GM12878 (cell line): ENCODE measurements around the gene SYNGAP1. TPM values are rescaled to one million over a fixed set of nuclear protein-coding genes. Genes with fewer than 3 reads are reported as not detected.

Experiments
- ATAC-seq: fragments of 200-7000 bp; cut with Tn5 transposase; 3 replicates; pipeline ENCODE4 v1.9.1; 2020; ENCODE audit warnings: mild to moderate bottlenecking, moderate library complexity
- BruUV-seq: library from RNA; stranded (reverse); fragments of 400-500 nt; replicated peaks from 2 replicates; lab custom pipeline; 2021; lab: Mats Ljungman, UMichigan
- CTCF ChIA-PET: fragments of 300-600 bp; sonication (Branson Sonifier 250); formaldehyde crosslinking; extraction: SDS; loops from one replicate; lab custom pipeline; 2021; ENCODE audit warnings: inconsistent platforms; lab: Yijun Ruan, JAX
- POLR2A ChIA-PET: fragments of 350-600 bp; formaldehyde crosslinking; extraction: SDS; loops from one replicate; lab custom pipeline; 2021; ENCODE audit warnings: inconsistent platforms; lab: Charles Lee
- RAD21 ChIA-PET: fragments of 300-600 bp; sonication (Branson Sonifier 250); formaldehyde crosslinking; loops from one replicate; lab custom pipeline; 2023; ENCODE audit warnings: antibody characterized with exemption; ENCODE audit not compliant: unreplicated experiment; lab: Charles Lee
- SMC1A ChIA-PET: fragments of 300-600 bp; sonication (Branson Sonifier 250); formaldehyde crosslinking; loops from one replicate; lab custom pipeline; 2023; ENCODE audit not compliant: unreplicated experiment, uncharacterized antibody; lab: Charles Lee
- DNase-seq: peaks from one replicate; pipeline ENCODE4 v3.0.0-alpha.2; 2011; ENCODE audit warnings: low read depth, low spot score
- FAIRE-seq: peaks from 3 replicates; lab custom pipeline; 2011; peaks lifted over from hg19 to GRCh38; lab: Jason Lieb, UNC
- H2AFZ ChIP-seq: 2 replicates; pipeline ENCODE4 v1.6.0; 2011; ENCODE audit warnings: low read depth, low read length, control low read depth; ENCODE audit not compliant: control insufficient read depth
- H3K27ac ChIP-seq: 2 replicates; pipeline ENCODE4 v1.5.1; 2011; ENCODE audit warnings: control low read depth; ENCODE audit not compliant: control insufficient read depth, insufficient read depth
- H3K27me3 ChIP-seq, 2 experiments: replicated peaks in 1 of 2; 2 replicates each; pipeline versions ENCODE4 v1.6.0 to v1.6.1; 2011; ENCODE audit warnings: low read length in 1 of 2; ENCODE audit not compliant: control insufficient read depth in 2 of 2, insufficient read depth in 2 of 2
- H3K36me3 ChIP-seq, 2 experiments: 2 replicates each; pipeline ENCODE4 v1.5.1; 2011; ENCODE audit warnings: low read length in 1 of 2; ENCODE audit not compliant: control insufficient read depth in 2 of 2, insufficient read depth in 2 of 2
- H3K4me1 ChIP-seq: 2 replicates; pipeline ENCODE4 v1.6.1; 2011; ENCODE audit warnings: mild to moderate bottlenecking, low read length, moderate library complexity, mixed read lengths; ENCODE audit not compliant: control insufficient read depth, insufficient read depth
- H3K4me2 ChIP-seq: 2 replicates; pipeline ENCODE4 v1.6.0; 2011; ENCODE audit warnings: control low read depth; ENCODE audit not compliant: control insufficient read depth, insufficient read depth
- H3K4me3 ChIP-seq: fragments of 200-600 bp; sonication (generic); 2 replicates; pipeline ENCODE4 v1.5.1; 2016
- H3K79me2 ChIP-seq: 2 replicates; pipeline ENCODE4 v1.6.0; 2011; ENCODE audit warnings: low read length; ENCODE audit not compliant: control insufficient read depth, insufficient read depth
- H3K9ac ChIP-seq: 2 replicates; pipeline ENCODE4 v1.8.0; 2011; ENCODE audit warnings: low read length, control low read depth, mixed read lengths; ENCODE audit not compliant: control insufficient read depth, insufficient read depth
- H3K9me3 ChIP-seq: replicated peaks from 3 replicates; pipeline ENCODE4 v1.5.1; 2011; ENCODE audit warnings: mild to moderate bottlenecking, low read length; ENCODE audit not compliant: control insufficient read depth, insufficient read depth
- H4K20me1 ChIP-seq: 2 replicates; pipeline ENCODE4 v1.6.0; 2011; ENCODE audit not compliant: control insufficient read depth, insufficient read depth
- CREB1 ChIP-seq: IDR thresholded peaks from 2 replicates; pipeline ENCODE4 v1.6.1; 2012; ENCODE audit warnings: low read depth, mild to moderate bottlenecking, inconsistent platforms
- EP300 ChIP-seq, 2 experiments: fragments of 150-350 bp in 1 of 2; IDR thresholded peaks; 2 replicates each; pipeline ENCODE4 v1.6.1; 2011 to 2012; ENCODE audit warnings: low read depth in 2 of 2, low read length in 2 of 2, borderline replicate concordance in 1 of 2, improper control_type of control experiment in 1 of 2, inconsistent platforms in 1 of 2; ENCODE audit not compliant: control insufficient read depth in 1 of 2
- NFXL1 ChIP-seq: fragments of 450-650 bp; IDR thresholded peaks from 2 replicates; pipeline ENCODE4 v1.6.1; 2017; ENCODE audit warnings: antibody characterized with exemption, mild to moderate bottlenecking, borderline replicate concordance
- RUNX3 ChIP-seq: IDR thresholded peaks from 2 replicates; pipeline ENCODE4 v1.6.1; 2012; ENCODE audit warnings: low read length, inconsistent platforms
- TARDBP ChIP-seq: IDR thresholded peaks from 2 replicates; pipeline ENCODE4 v1.6.1; 2016; ENCODE audit warnings: borderline replicate concordance
- WGBS: methylation state at CpG from one replicate; pipeline ENCODE4 v1.1.6; 2016; ENCODE audit warnings: low lambda C conversion rate; ENCODE audit not compliant: insufficient replicate concordance, insufficient coverage; ENCODE audit errors: missing lambda C conversion rate; 5-methylcytosine and 5-hydroxymethylcytosine counted together
- in situ Hi-C: fragments of 300-500 bp; cut with MboI; formaldehyde crosslinking; loops from 9 replicates; pipeline ENCODE4 v1.14.3; 2018; ENCODE audit warnings: mixed read lengths
- intact Hi-C: fragments of 100-400 bp; cut with micrococcal nuclease; formaldehyde crosslinking; loops from one replicate; pipeline ENCODE4 v1.14.2; 2022; ENCODE audit not compliant: unreplicated experiment
- polyA plus RNA-seq, 11 experiments: library from polyadenylated mRNA; depleted of rRNA in 4 of 11; unstranded in 6 of 11; stranded (reverse) in 5 of 11; fragments of >200 nt; fragmentation: Nextera tagmentation in 4 of 11; fragmentation: Illumina TruSeq in 1 of 11; extraction: Ambion mirVana in 4 of 11; extraction: Trizol in 1 of 11; gene quantifications; 1 replicate in 1 of 11; 2 replicates in 10 of 11; pipeline versions ENCODE4 v1.2.1 to v1.2.3, GENCODE V29; 2011 to 2016; ENCODE audit warnings: inconsistent platforms in 2 of 11, missing spikeins in 2 of 11, low read depth in 1 of 11
- total RNA-seq, 4 experiments: library from RNA; depleted of rRNA in 3 of 4; stranded (reverse); fragments of >200 nt in 3 of 4; fragmentation: Illumina TruSeq in 1 of 4; extraction: Trizol in 1 of 4; gene quantifications; 2 replicates each; pipeline versions ENCODE4 v1.2.1 to v1.2.3, GENCODE V29; 2013 to 2021
- TF ChIP-seq, protein P1 (sequence below): IDR thresholded peaks from 2 replicates; pipeline ENCODE4 v1.6.1; 2012; ENCODE audit warnings: low read depth, low read length, improper control_type of control experiment

SYNGAP1 gene
- total and polyA plus RNA-seq, 10 of the 15 experiments (the other 5 are each of a cell fraction or from before 2014, with no cell fraction given): 0.05 to 9.2 (median 1.2) TPM

DNA sequence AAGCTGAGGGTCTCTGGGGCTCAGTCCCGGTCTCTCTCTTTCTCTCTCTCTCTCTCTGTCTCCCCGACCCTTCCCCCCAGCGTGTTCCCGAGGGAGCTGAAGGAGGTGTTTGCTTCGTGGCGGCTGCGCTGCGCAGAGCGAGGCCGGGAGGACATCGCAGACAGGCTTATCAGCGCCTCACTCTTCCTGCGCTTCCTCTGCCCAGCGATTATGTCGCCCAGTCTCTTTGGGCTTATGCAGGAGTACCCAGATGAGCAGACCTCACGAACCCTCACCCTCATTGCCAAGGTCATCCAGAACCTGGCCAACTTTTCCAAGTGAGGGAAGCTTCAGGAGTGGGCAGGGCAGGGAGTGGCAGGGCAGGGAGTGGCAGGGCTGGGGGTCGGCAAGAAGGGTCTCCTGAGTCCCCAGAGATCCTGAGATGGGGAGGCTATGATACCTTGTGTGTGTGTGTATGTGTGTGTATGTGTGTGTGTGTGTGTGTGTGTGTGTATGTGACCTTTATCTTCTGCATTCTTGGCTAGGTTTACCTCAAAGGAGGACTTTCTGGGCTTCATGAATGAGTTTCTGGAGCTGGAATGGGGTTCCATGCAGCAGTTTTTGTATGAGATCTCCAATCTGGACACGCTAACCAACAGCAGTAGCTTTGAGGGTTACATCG is 20.9 kb downstream of the SYNGAP1 start:
- no peak overlapping the region for H3K9ac ChIP-seq
- ChIA-PET POLR2A (no interaction called here), SMC1A (no interaction called here), CTCF (interaction anchor here (1.0 to 1.1 kb wide), 2 partner anchors 10 to 13 kb away, joined by 3 to 4 read pairs; partner anchors contain the start of gene ZBTB9), RAD21 (no interaction called here)
- BruUV-seq: no TSS peak
- no peak overlapping the region for H3K27ac ChIP-seq
- intact Hi-C loops: no loop called here
- H3K4me1 ChIP-seq: no peaks in the 10 kb centered on the region
- H4K20me1 ChIP-seq: no peaks in the 10 kb centered on the region; the same call in 1 of the 2 replicates
- no peak overlapping the region for H2AFZ ChIP-seq
- ATAC-seq: no peak
- H3K4me2 ChIP-seq: no peak overlapping the region
- in situ Hi-C loops: no loop called here
- 82% methylated on average over 19 of the region's 19 CpGs for WGBS
- no peak for FAIRE-seq
- no peaks in the 10 kb centered on the region for H3K27me3 ChIP-seq
- DNase-seq: no peak
- no peaks in the 10 kb centered on the region for H3K9me3 ChIP-seq
- H3K79me2 ChIP-seq: no peaks in the 10 kb centered on the region
- TF ChIP-seq TARDBP (no peak), RUNX3 (no peak), NFXL1 (no peak), EP300 (IDR thresholded peaks at IDR 0.05; ENCODE audit: borderline replicate concordance in 1 of 2, control insufficient read depth in 1 of 2, low read depth in 2 of 2, low read length in 2 of 2) (no peak), CREB1 (no peak)
- TF ChIP-seq, protein P1, sequence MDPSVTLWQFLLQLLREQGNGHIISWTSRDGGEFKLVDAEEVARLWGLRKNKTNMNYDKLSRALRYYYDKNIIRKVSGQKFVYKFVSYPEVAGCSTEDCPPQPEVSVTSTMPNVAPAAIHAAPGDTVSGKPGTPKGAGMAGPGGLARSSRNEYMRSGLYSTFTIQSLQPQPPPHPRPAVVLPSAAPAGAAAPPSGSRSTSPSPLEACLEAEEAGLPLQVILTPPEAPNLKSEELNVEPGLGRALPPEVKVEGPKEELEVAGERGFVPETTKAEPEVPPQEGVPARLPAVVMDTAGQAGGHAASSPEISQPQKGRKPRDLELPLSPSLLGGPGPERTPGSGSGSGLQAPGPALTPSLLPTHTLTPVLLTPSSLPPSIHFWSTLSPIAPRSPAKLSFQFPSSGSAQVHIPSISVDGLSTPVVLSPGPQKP: no peak
- H3K4me3 ChIP-seq: no peak overlapping the region
- H3K36me3 ChIP-seq: peaks cover 2 to 5% of the 10 kb centered on the region in 2 experiments; a peak in 3 of 4 replicates
